Lung (tissue), 12 donors: ENCODE results near the gene IDH3B. TPM values are rescaled to one million over a fixed set of nuclear protein-coding genes. Genes with fewer than 3 reads are reported as not detected.

Source experiments
- ATAC-seq: fragments of 200-7000 bp; cut with Tn5 transposase; one replicate; pipeline ENCODE4 v1.9.1; 2020; ENCODE audit warnings: moderate number of reproducible peaks; ENCODE audit not compliant: insufficient read depth, low FRiP score
- DNase-seq, 3 donors: peaks; one replicate each; pipeline ENCODE4 v3.0.0-alpha.2; 2013 to 2017
- H3K27ac ChIP-seq, 2 donors: one replicate each; pipeline ENCODE4 v1.5.1; 2013; ENCODE audit warnings: mild to moderate bottlenecking in 2 of 2, moderate library complexity in 2 of 2, control low read depth in 1 of 2, inconsistent platforms in 1 of 2, low read depth in 1 of 2, low read length in 1 of 2
- H3K27me3 ChIP-seq, 3 donors: one replicate each; pipeline ENCODE4 v1.5.1; 2013; ENCODE audit warnings: low read length in 2 of 3; ENCODE audit not compliant: control insufficient read depth in 3 of 3, insufficient read depth in 3 of 3
- H3K36me3 ChIP-seq, 4 donors: one replicate each; pipeline ENCODE4 v1.5.1; 2013; ENCODE audit warnings: low read length in 4 of 4, mild to moderate bottlenecking in 1 of 4, moderate library complexity in 1 of 4; ENCODE audit not compliant: control insufficient read depth in 4 of 4, insufficient read depth in 4 of 4
- H3K4me1 ChIP-seq, 5 donors: one replicate each; pipeline ENCODE4 v1.5.1; 2013; ENCODE audit warnings: low read length in 5 of 5, mild to moderate bottlenecking in 2 of 5, moderate library complexity in 1 of 5; ENCODE audit not compliant: control insufficient read depth in 5 of 5, insufficient read depth in 5 of 5
- H3K4me3 ChIP-seq: one replicate; pipeline ENCODE4 v1.5.1; 2013; ENCODE audit warnings: mild to moderate bottlenecking, control low read depth, moderate library complexity
- H3K9ac ChIP-seq, 2 donors: one replicate each; pipeline ENCODE4 v1.5.1; 2013; ENCODE audit warnings: low read length in 2 of 2, control low read depth in 1 of 2; ENCODE audit not compliant: insufficient read depth in 1 of 2
- H3K9me3 ChIP-seq, 4 donors: one replicate each; pipeline ENCODE4 v1.5.1; 2013; ENCODE audit warnings: low read length in 3 of 4, mild to moderate bottlenecking in 1 of 4, moderate library complexity in 1 of 4; ENCODE audit not compliant: control insufficient read depth in 4 of 4, insufficient read depth in 3 of 4
- CTCF ChIP-seq: IDR thresholded peaks from 2 replicates; pipeline ENCODE4 v1.5.1; 2012; ENCODE audit warnings: mild to moderate bottlenecking; ENCODE audit errors: control extremely low read depth, extremely low read depth
- WGBS, 2 donors: extraction: QIAGEN DNeasy Blood & Tissue Kit; methylation state at CpG; one replicate each; pipeline ENCODE4 v1.1.7; 2013; 5-methylcytosine and 5-hydroxymethylcytosine counted together
- polyA plus RNA-seq, 2 donors: library from polyadenylated mRNA; stranded (reverse); fragments of 200-250 nt; gene quantifications; one replicate each; pipeline ENCODE4 v1.2.1, GENCODE V29; 2013
- total RNA-seq, 2 donors: library from RNA; depleted of rRNA in 1 of 2; stranded (reverse); fragments of >200 nt in 1 of 2; gene quantifications; one replicate each; pipeline ENCODE4 v1.2.1, GENCODE V29; 2014 to 2021
- donor health status: control.
- donor health status: control.
- donor health status: Bipolar disorder and iron deficiency.
- donor health status: healthy.
- donor health status: DM: yes; HTN: yes; CAD: no.

The IDH3B gene
- total and polyA plus RNA-seq, 4 donors, result 65.3 to 83.1 (median 70.1) TPM

DNA sequence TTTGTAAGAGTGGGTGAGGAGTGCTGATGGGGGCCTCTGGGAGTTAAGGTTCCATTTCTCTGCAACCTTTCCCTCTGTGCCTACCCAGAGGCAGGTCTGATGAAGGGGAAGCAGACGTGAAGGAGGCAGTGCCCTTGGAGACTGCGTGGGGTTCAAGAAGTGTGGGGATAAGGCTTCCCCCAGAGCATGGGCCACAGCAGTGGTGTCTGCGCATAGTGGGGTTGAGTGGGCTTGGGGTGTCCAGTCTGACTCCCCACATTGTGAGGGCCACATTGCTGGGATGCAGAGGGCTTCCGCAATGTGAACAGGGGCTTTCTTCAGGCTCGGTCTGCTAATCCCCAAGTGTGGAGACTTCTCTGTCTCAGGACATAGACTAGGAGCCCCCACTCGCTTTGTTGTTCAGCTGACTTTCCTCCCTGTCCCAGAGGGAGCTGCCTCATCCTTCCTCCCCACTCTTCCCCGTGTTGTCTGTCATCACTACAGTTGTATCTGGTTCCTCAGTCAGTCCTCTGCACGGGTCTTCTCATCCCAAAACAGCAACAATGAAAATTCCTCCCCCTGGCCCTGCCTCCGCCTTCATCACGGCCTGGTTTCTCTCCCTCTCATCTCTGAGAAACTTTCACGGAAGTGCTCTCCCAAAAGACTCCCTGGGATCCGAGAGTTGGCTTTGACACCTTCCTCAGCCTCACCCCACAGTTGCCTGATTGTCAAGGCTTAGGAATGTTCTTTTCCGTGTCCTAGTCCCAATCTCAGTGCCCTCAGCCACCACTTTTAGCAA, 31.4 kb upstream of the IDH3B start:
- DNase-seq (no peak), ATAC-seq (no peak)
- no peak for TF ChIP-seq CTCF
- no peak overlapping the region for H3K4me3 ChIP-seq
- no peak overlapping the region for H3K9ac ChIP-seq
- whole genome bisulfite sequencing, 2 donors, result 85 to 87% methylated on average over 13 of the region's 13 CpGs
- H3K36me3 ChIP-seq, result no peaks in the 10 kb centered on the region
- H3K27me3 ChIP-seq, result peaks cover 0 to 35% (median 3%) of the 10 kb centered on the region in 3 donors
- H3K27ac ChIP-seq, result no peak overlapping the region
- peaks cover 0 to 33% (median 6%) of the 10 kb centered on the region in 5 donors for H3K4me1 ChIP-seq
- H3K9me3 ChIP-seq, result peaks cover 0 to 2% (median 0%) of the 10 kb centered on the region in 4 donors

DNA sequence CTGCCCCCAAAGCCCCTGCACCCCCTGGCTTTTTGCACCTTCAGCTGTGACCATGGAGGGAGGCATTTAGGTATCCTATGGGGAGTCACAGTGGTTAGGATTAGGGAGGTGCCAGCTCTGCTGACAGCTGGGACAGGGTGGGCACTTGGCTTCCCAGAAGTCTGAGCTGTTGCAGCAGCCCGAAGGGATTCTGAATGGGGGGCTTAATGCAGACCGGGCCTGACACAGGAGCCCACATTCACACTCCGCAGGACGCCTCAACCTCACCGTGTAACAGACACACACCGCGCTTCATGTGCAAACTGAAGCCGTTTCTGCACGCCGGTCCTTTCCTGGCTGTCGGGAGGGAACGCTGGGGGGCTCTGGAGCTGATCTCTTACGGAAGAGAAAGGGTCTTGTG, 30.5 kb upstream of the IDH3B start:
- Histone ChIP-seq H3K4me3 (no peak overlapping the region), H3K9ac (no peak overlapping the region), H3K27me3 (peaks cover 0 to 36% (median 3%) of the 10 kb centered on the region in 3 donors), H3K36me3 (no peaks in the 10 kb centered on the region), H3K9me3 (no peaks in the 10 kb centered on the region), H3K27ac (no peak overlapping the region), H3K4me1 (peaks cover 0 to 25% (median 2%) of the 10 kb centered on the region in 5 donors)
- 55 to 62% methylated on average over 13 of the region's 13 CpGs for WGBS, 2 donors
- no peak for TF ChIP-seq CTCF
- DNase-seq (no peak), ATAC-seq (no peak)

GRCh38 chr20:2694008-2694471, 30.0 kb upstream of the IDH3B start:
- H3K36me3 ChIP-seq, result no peaks in the 10 kb centered on the region
- H3K9me3 ChIP-seq, result no peaks in the 10 kb centered on the region
- no peak for TF ChIP-seq CTCF
- ATAC-seq (no peak), DNase-seq (peak; percentile 42 to 50 (median 49))
- peaks cover 0 to 25% (median 2%) of the 10 kb centered on the region in 5 donors for H3K4me1 ChIP-seq
- H3K9ac ChIP-seq, result no peak overlapping the region
- H3K27me3 ChIP-seq, result peaks cover 0 to 36% (median 4%) of the 10 kb centered on the region in 3 donors
- 20 to 22% methylated on average over 22 to 23 of the region's 23 CpGs for WGBS, 2 donors
- H3K4me3 ChIP-seq, result no peak overlapping the region
- no peak overlapping the region for H3K27ac ChIP-seq
